GM06990 (cell line): ENCODE measurements around the gene SLC39A7.

Experiments used
- DNase-seq: peaks from one replicate; pipeline ENCODE4 v3.0.0-alpha.2; 2011; ENCODE audit not compliant: insufficient read length; ENCODE audit errors: extremely low read depth
- H3K27me3 ChIP-seq: replicated peaks from 2 replicates; pipeline ENCODE4 v1.6.0; 2011; ENCODE audit warnings: low read length; ENCODE audit not compliant: control insufficient read depth, insufficient read depth
- H3K36me3 ChIP-seq: 2 replicates; pipeline ENCODE4 v1.5.1; 2011; ENCODE audit warnings: low read length; ENCODE audit not compliant: control insufficient read depth, insufficient read depth
- H3K4me3 ChIP-seq: replicated peaks from 2 replicates; pipeline ENCODE4 v1.5.1; 2011; ENCODE audit warnings: low read depth, mild to moderate bottlenecking, control low read depth, low read length
- TF ChIP-seq, protein P1 (sequence below): IDR thresholded peaks from 2 replicates; pipeline ENCODE4 v1.5.1; 2011; ENCODE audit warnings: low read length, control low read depth, mild to moderate bottlenecking, inconsistent platforms; ENCODE audit not compliant: insufficient read depth, poor library complexity, severe bottlenecking

SLC39A7 gene

DNA sequence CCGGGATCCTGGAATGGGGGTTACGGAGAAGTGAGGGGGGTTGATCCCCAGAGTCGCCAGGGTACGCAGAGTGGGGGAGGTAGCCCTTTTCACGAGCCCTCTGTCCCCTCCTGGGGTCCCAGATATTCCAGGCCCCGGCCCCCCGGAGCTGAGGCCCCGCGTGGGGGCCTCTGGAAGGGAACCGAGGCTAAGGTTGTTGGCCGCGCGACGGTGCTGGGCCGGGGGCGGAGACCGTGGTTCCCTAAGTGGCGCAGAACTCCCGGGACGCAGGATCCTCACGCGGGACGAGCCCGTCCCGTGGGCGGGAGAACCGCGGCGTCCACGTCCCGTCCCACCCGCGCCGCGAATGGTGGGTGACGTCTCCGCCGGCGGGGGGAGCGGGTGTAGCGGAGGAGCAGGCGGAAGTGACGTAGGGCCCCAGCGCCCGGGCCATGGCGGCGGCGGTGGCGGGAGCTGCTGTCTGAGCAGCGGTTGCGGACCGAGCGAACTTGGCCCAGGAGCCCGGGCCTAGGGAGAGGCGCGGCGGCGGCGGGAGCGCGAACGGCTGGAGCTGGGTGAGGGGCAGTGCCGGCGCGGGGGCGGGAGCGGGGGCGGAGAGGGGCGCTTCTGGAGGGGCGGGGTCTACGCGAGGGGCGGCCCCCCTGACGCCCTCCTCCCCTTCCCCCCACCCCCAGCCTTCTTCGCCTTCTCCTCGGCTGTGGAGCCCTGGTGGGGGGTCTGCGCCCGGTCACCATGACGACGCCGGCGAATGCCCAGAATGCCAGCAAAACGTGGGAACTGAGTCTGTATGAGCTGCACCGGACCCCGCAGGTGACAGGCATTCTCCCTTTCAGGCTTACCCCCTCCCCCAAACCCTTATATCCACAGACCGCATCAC is 7.7 kb downstream of the SLC39A7 start, which contains the start of gene RING1:
TSS of gene RING1 (plus strand) at position 410 of the 877 bp plus-strand sequence. CDS start at position 733, 323 bp downstream.
- Histone ChIP-seq H3K27me3 (no peaks in the 10 kb centered on the region), H3K4me3 (peak within 1 kb of the TSS; percentile 86), H3K36me3 (peaks cover 9% of the 10 kb centered on the region)
- TF ChIP-seq, protein P1, sequence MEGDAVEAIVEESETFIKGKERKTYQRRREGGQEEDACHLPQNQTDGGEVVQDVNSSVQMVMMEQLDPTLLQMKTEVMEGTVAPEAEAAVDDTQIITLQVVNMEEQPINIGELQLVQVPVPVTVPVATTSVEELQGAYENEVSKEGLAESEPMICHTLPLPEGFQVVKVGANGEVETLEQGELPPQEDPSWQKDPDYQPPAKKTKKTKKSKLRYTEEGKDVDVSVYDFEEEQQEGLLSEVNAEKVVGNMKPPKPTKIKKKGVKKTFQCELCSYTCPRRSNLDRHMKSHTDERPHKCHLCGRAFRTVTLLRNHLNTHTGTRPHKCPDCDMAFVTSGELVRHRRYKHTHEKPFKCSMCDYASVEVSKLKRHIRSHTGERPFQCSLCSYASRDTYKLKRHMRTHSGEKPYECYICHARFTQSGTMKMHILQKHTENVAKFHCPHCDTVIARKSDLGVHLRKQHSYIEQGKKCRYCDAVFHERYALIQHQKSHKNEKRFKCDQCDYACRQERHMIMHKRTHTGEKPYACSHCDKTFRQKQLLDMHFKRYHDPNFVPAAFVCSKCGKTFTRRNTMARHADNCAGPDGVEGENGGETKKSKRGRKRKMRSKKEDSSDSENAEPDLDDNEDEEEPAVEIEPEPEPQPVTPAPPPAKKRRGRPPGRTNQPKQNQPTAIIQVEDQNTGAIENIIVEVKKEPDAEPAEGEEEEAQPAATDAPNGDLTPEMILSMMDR: no peak
- peak; percentile 86 for DNase-seq

DNA sequence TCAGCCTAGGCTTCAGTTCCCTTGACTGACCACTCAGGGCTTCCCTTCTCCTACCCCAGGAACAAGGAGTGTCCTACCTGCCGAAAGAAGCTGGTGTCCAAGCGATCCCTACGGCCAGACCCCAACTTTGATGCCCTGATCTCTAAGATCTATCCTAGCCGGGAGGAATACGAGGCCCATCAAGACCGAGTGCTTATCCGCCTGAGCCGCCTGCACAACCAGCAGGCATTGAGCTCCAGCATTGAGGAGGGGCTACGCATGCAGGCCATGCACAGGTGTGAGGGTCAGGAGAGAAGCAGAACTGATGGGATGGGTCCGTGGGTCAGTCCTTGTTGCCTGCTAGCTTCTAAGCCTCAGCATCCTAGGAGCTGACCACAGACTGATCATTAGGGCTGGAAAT is 9.2 kb downstream of the SLC39A7 start:
- no peak for DNase-seq
- TF ChIP-seq, protein P1: no peak
- no peak overlapping the region for H3K4me3 ChIP-seq
- peaks cover 2% of the 10 kb centered on the region for H3K27me3 ChIP-seq
- peaks cover 4% of the 10 kb centered on the region for H3K36me3 ChIP-seq

DNA sequence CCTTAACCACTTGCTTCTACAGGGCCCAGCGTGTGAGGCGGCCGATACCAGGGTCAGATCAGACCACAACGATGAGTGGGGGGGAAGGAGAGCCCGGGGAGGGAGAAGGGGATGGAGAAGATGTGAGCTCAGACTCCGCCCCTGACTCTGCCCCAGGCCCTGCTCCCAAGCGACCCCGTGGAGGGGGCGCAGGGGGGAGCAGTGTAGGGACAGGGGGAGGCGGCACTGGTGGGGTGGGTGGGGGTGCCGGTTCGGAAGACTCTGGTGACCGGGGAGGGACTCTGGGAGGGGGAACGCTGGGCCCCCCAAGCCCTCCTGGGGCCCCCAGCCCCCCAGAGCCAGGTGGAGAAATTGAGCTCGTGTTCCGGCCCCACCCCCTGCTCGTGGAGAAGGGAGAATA is 10.5 kb downstream of the SLC39A7 start:
- peaks cover 4% of the 10 kb centered on the region for H3K36me3 ChIP-seq
- DNase-seq: no peak
- TF ChIP-seq, protein P1: no peak
- H3K4me3 ChIP-seq: no peak overlapping the region
- H3K27me3 ChIP-seq: peaks cover 2% of the 10 kb centered on the region

DNA sequence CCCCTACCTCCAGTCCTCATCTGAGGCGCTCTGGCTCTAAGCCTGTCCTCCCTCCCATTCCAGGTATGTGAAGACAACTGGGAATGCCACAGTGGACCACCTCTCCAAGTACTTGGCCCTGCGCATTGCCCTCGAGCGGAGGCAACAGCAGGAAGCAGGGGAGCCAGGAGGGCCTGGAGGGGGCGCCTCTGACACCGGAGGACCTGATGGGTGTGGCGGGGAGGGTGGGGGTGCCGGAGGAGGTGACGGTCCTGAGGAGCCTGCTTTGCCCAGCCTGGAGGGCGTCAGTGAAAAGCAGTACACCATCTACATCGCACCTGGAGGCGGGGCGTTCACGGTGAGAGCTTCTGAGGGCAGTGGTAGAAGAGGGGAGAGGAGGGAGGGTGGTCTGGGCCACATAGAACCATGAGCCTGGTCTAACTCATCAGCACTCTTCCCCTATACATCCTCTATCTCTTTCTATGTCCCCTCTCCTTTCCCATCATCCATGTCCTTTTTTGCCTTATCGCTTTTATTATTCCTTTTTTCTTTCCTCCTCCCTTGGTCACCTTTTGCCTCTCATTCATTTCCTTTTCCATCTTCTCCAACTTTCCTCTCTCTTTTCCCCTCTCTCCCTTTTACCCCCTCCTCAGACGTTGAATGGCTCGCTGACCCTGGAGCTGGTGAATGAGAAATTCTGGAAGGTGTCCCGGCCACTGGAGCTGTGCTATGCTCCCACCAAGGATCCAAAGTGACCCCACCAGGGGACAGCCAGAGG is 11.2 kb downstream of the SLC39A7 start:
- TF ChIP-seq, protein P1: no peak
- Histone ChIP-seq H3K4me3 (no peak overlapping the region), H3K36me3 (peaks cover 4% of the 10 kb centered on the region), H3K27me3 (peaks cover 2% of the 10 kb centered on the region)
- no peak for DNase-seq

DNA sequence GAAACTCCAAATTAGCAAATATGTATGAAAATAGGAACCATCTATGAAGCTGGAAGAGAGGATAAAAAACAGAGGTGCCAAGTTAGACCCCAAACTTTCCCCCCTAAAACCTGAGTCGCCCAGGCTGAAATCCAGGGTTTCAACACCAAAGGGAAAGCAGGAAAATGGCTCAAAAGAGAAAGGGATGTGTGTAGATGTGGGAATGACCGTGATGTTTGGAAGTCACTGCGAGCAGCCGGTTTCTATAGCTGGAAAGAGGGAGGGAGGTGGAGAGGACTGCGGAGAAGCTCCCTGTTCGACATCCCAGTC is 12.1 kb downstream of the SLC39A7 start:
- DNase-seq: no peak
- TF ChIP-seq, protein P1: no peak
- peaks cover 4% of the 10 kb centered on the region for H3K36me3 ChIP-seq
- H3K4me3 ChIP-seq: no peak overlapping the region
- H3K27me3 ChIP-seq: peaks cover 2% of the 10 kb centered on the region
